ENCODE results near the gene LRRC74B. TPM values are rescaled to one million over a fixed set of nuclear protein-coding genes. Genes with fewer than 3 reads are reported as not detected.

LRRC74B gene
- total RNA-seq, 2 experiments from 2014 or later = not detected

- H3K4me1 ChIP-seq (ENCODE audit: insufficient read depth, low read length) = peaks cover 13% of the 10 kb centered on the region
- no peaks in the 10 kb centered on the region for H3K9me3 Mint-ChIP-seq
- no peak overlapping the region for H3K4me3 ChIP-seq (ENCODE audit: low read length)
- no peak overlapping the region for H3K27ac ChIP-seq (ENCODE audit: low read depth in 1 of 2, low read length in 2 of 2)
- peaks cover 0 to 10% of the 10 kb centered on the region in 2 experiments for H3K9me3 ChIP-seq (ENCODE audit: control insufficient read depth in 1 of 2, insufficient read depth in 1 of 2, low read length in 2 of 2)
- POLR2A ChIA-PET = no interaction called here
- H3K27ac Mint-ChIP-seq = no peak overlapping the region
- CTCF ChIA-PET = no interaction called here
- intact Hi-C loops (cut with DNase I, micrococcal nuclease) = no loop called here
- DNase-seq (no peak), ATAC-seq (ENCODE audit: poor library complexity) (no peak)
- H3K27me3 Mint-ChIP-seq = peaks cover 32% of the 10 kb centered on the region
- no peaks in the 10 kb centered on the region for H3K36me3 ChIP-seq (ENCODE audit: insufficient read depth, low read length)
- H3K4me3 Mint-ChIP-seq = no peak overlapping the region
- no peak for TF ChIP-seq CTCF (IDR thresholded peaks at IDR 0.05)
- H3K4me1 Mint-ChIP-seq (ENCODE audit: low read depth) = no peaks in the 10 kb centered on the region
- H3K36me3 Mint-ChIP-seq (ENCODE audit: low read depth) = no peaks in the 10 kb centered on the region
- peaks cover 24 to 31% of the 10 kb centered on the region in 2 experiments for H3K27me3 ChIP-seq (ENCODE audit: control insufficient read depth in 1 of 2, insufficient read depth in 2 of 2, low read length in 2 of 2)
Measured at GRCh38 chr22:21030621-21031544, 14.9 kb upstream of the LRRC74B start.

- intact Hi-C loops (cut with DNase I, micrococcal nuclease) = no loop called here
- Mint-ChIP-seq H3K27me3 (peaks cover 32% of the 10 kb centered on the region), H3K4me1 (ENCODE audit: low read depth) (no peaks in the 10 kb centered on the region), H3K27ac (no peak overlapping the region), H3K4me3 (no peak overlapping the region), H3K36me3 (ENCODE audit: low read depth) (no peaks in the 10 kb centered on the region), H3K9me3 (no peaks in the 10 kb centered on the region)
- Histone ChIP-seq H3K36me3 (ENCODE audit: insufficient read depth, low read length) (no peaks in the 10 kb centered on the region), H3K27ac (ENCODE audit: low read depth in 1 of 2, low read length in 2 of 2) (no peak overlapping the region), H3K9me3 (ENCODE audit: control insufficient read depth in 1 of 2, insufficient read depth in 1 of 2, low read length in 2 of 2) (peaks cover 0 to 10% of the 10 kb centered on the region in 2 experiments), H3K4me1 (ENCODE audit: insufficient read depth, low read length) (peaks cover 9% of the 10 kb centered on the region), H3K27me3 (ENCODE audit: control insufficient read depth in 1 of 2, insufficient read depth in 2 of 2, low read length in 2 of 2) (peaks cover 24 to 31% of the 10 kb centered on the region in 2 experiments), H3K4me3 (ENCODE audit: low read length) (no peak overlapping the region)
- TF ChIP-seq CTCF (IDR thresholded peaks at IDR 0.05) = no peak
- DNase-seq (no peak), ATAC-seq (ENCODE audit: poor library complexity) (no peak)
- POLR2A ChIA-PET = no interaction called here
- CTCF ChIA-PET = no interaction called here
Measured at GRCh38 chr22:21031545-21032036, 14.2 kb upstream of the LRRC74B start.

GRCh38 chr22:21032037-21032867 is 13.5 kb upstream of the LRRC74B start, which contains the start of gene SLC7A4:
Gene SLC7A4 (minus strand): TSS chr22:21032561. CDS start chr22:21031812, 749 bp downstream.
- Mint-ChIP-seq H3K9me3 (no peaks in the 10 kb centered on the region), H3K27me3 (peaks cover 32% of the 10 kb centered on the region), H3K4me1 (ENCODE audit: low read depth) (no peaks in the 10 kb centered on the region), H3K4me3 (no peak within 1 kb of the TSS), H3K36me3 (ENCODE audit: low read depth) (no peaks in the 10 kb centered on the region), H3K27ac (no peak within 1 kb of the TSS)
- H3K36me3 ChIP-seq (ENCODE audit: insufficient read depth, low read length) = no peaks in the 10 kb centered on the region
- ChIA-PET POLR2A (no interaction called here), CTCF (no interaction called here)
- H3K27me3 ChIP-seq (ENCODE audit: control insufficient read depth in 1 of 2, insufficient read depth in 2 of 2, low read length in 2 of 2) = peaks cover 24 to 31% of the 10 kb centered on the region in 2 experiments
- peaks cover 9% of the 10 kb centered on the region for H3K4me1 ChIP-seq (ENCODE audit: insufficient read depth, low read length)
- H3K4me3 ChIP-seq (ENCODE audit: low read length) = no peak within 1 kb of the TSS
- H3K9me3 ChIP-seq (ENCODE audit: control insufficient read depth in 1 of 2, insufficient read depth in 1 of 2, low read length in 2 of 2) = peaks cover 0 to 10% of the 10 kb centered on the region in 2 experiments
- ATAC-seq (ENCODE audit: poor library complexity) (peak; percentile 57), DNase-seq (no peak)
- no peak within 1 kb of the TSS for H3K27ac ChIP-seq (ENCODE audit: low read depth in 1 of 2, low read length in 2 of 2)
- intact Hi-C loops (cut with DNase I, micrococcal nuclease) = no loop called here
- no peak for TF ChIP-seq CTCF (IDR thresholded peaks at IDR 0.05)

Data from CD4-positive, alpha-beta T cell (primary cell).